IMR-90 (cell line): ENCODE data around the gene TRDMT1. TPM values are rescaled to one million over a fixed set of nuclear protein-coding genes. Genes with fewer than 3 reads are reported as not detected.
A peak's percentile ranks its signal among the peaks of the same experiment; 100 is the strongest.

ENCODE experiments used
- ATAC-seq: fragments of 200-7000 bp; cut with Tn5 transposase; 2 replicates; pipeline ENCODE4 v1.9.1; 2020; ENCODE audit warnings: low read depth, mild to moderate bottlenecking, moderate library complexity
- BruUV-seq: library from RNA; stranded (reverse); fragments of 400-500 nt; replicated peaks from 2 replicates; lab custom pipeline; 2021; lab: Mats Ljungman, UMichigan
- CTCF ChIA-PET: fragments of 300-600 bp; formaldehyde crosslinking; extraction: SDS; loops from one replicate; lab custom pipeline; 2021; ENCODE audit warnings: antibody characterized with exemption; lab: Yijun Ruan, JAX
- POLR2A ChIA-PET: fragments of 300-600 bp; sonication (Branson Sonifier 250); formaldehyde crosslinking; loops from one replicate; lab custom pipeline; 2022; ENCODE audit warnings: antibody characterized with exemption; ENCODE audit not compliant: unreplicated experiment; lab: Charles Lee
- DNase-seq: peaks from one replicate; pipeline ENCODE4 v3.0.0; 2013
- H2AFZ ChIP-seq: replicated peaks from 2 replicates; pipeline ENCODE3; 2013; ENCODE audit warnings: low read length, mild to moderate bottlenecking; ENCODE audit not compliant: poor library complexity
- H2AK5ac ChIP-seq: 2 replicates; pipeline ENCODE4 v1.6.1; 2013; ENCODE audit warnings: low read depth, low read length, inconsistent platforms
- H2AK9ac ChIP-seq: replicated peaks from 2 replicates; pipeline ENCODE3; 2013; ENCODE audit warnings: mild to moderate bottlenecking, low read depth, low read length, moderate library complexity; ENCODE audit not compliant: poor library complexity
- H2BK120ac ChIP-seq: 2 replicates; pipeline ENCODE4 v1.6.1; 2013; ENCODE audit warnings: low read depth, low read length, inconsistent platforms
- H2BK15ac ChIP-seq: 3 replicates; pipeline ENCODE4 v1.6.1; 2013; ENCODE audit warnings: low read depth, low read length, inconsistent platforms
- H2BK20ac ChIP-seq: 2 replicates; pipeline ENCODE4 v1.6.1; 2013; ENCODE audit warnings: low read depth, mild to moderate bottlenecking, inconsistent platforms, low read length, moderate library complexity
- H2BK5ac ChIP-seq: 2 replicates; pipeline ENCODE4 v1.6.1; 2013; ENCODE audit warnings: mild to moderate bottlenecking, low read depth, low read length, inconsistent platforms; ENCODE audit not compliant: poor library complexity, severe bottlenecking
- H3K14ac ChIP-seq: replicated peaks from 2 replicates; pipeline ENCODE4 v1.6.1; 2013; ENCODE audit warnings: low read depth, low read length, inconsistent platforms
- H3K18ac ChIP-seq: 2 replicates; pipeline ENCODE4 v1.6.1; 2013; ENCODE audit warnings: low read depth, low read length, control low read depth
- H3K23ac ChIP-seq: 2 replicates; pipeline ENCODE4 v1.6.1; 2013; ENCODE audit warnings: low read depth, low read length, inconsistent platforms
- H3K27ac ChIP-seq: 2 replicates; pipeline ENCODE4 v1.5.1; 2013; ENCODE audit warnings: mild to moderate bottlenecking, control low read depth, low read length; ENCODE audit not compliant: insufficient read depth
- H3K27me3 ChIP-seq: 2 replicates; pipeline ENCODE4 v1.6.1; 2013; ENCODE audit warnings: low read length; ENCODE audit not compliant: control insufficient read depth, insufficient read depth
- H3K36me3 ChIP-seq: 2 replicates; pipeline ENCODE4 v1.6.1; 2013; ENCODE audit warnings: low read length, mixed read lengths; ENCODE audit not compliant: control insufficient read depth, insufficient read depth
- H3K4ac ChIP-seq: 2 replicates; pipeline ENCODE4 v1.6.1; 2013; ENCODE audit warnings: low read depth, low read length, inconsistent platforms
- H3K4me1 ChIP-seq: 2 replicates; pipeline ENCODE4 v1.6.1; 2013; ENCODE audit warnings: low read length, mixed read lengths; ENCODE audit not compliant: control insufficient read depth, insufficient read depth
- H3K4me2 ChIP-seq: 2 replicates; pipeline ENCODE4 v1.6.1; 2013; ENCODE audit warnings: low read depth, mild to moderate bottlenecking, control low read depth, low read length, moderate library complexity
- H3K4me3 ChIP-seq: 2 replicates; pipeline ENCODE4 v1.5.1; 2013; ENCODE audit warnings: low read depth, mild to moderate bottlenecking, control low read depth, low read length, moderate library complexity; ENCODE audit not compliant: insufficient read depth
- H3K56ac ChIP-seq: 2 replicates; pipeline ENCODE4 v1.6.1; 2013; ENCODE audit warnings: low read length, inconsistent platforms; ENCODE audit not compliant: insufficient read depth; ENCODE audit errors: extremely low read depth
- H3K79me1 ChIP-seq, 2 experiments: 2 replicates each; pipeline ENCODE4 v1.6.1; 2013; ENCODE audit warnings: low read length in 2 of 2, inconsistent platforms in 1 of 2, low read depth in 1 of 2
- H3K9ac ChIP-seq: 2 replicates; pipeline ENCODE4 v1.6.1; 2013; ENCODE audit warnings: low read depth, low read length, control low read depth
- H3K9me1 ChIP-seq: 2 replicates; pipeline ENCODE4 v1.6.1; 2013; ENCODE audit warnings: low read length, inconsistent platforms; ENCODE audit not compliant: insufficient read depth
- H3K9me3 ChIP-seq: 2 replicates; pipeline ENCODE4 v1.6.1; 2013; ENCODE audit warnings: low read length; ENCODE audit not compliant: control insufficient read depth, insufficient read depth
- H4K20me1 ChIP-seq: 2 replicates; pipeline ENCODE4 v1.6.1; 2013; ENCODE audit warnings: low read length, inconsistent platforms; ENCODE audit not compliant: insufficient read depth
- H4K5ac ChIP-seq: 2 replicates; pipeline ENCODE4 v1.6.1; 2013; ENCODE audit warnings: mild to moderate bottlenecking, low read depth, low read length, control low read depth
- H4K8ac ChIP-seq, 2 experiments: 2 replicates each; pipeline ENCODE4 v1.6.1; 2013; ENCODE audit warnings: low read depth in 2 of 2, low read length in 2 of 2, control low read depth in 1 of 2, inconsistent platforms in 1 of 2
- H4K91ac ChIP-seq: 2 replicates; pipeline ENCODE4 v1.6.1; 2013; ENCODE audit warnings: low read depth, low read length, inconsistent platforms; ENCODE audit not compliant: insufficient read depth
- CEBPB ChIP-seq: IDR thresholded peaks from 2 replicates; pipeline ENCODE4 v1.6.1; 2012; ENCODE audit warnings: low read depth, low read length, improper control_type of control experiment
- SMC3 ChIP-seq: fragments of 150-350 bp; IDR thresholded peaks from 2 replicates; pipeline ENCODE4 v1.6.1; 2016; ENCODE audit warnings: low read depth, mild to moderate bottlenecking, antibody characterized with exemption, low read length, moderate library complexity
- WGBS, 2 experiments: methylation state at CpG; one replicate each; pipeline versions ENCODE4 v1.1.5 to v1.1.7; 2013; ENCODE audit warnings: missing lambda C conversion rate in 2 of 2; ENCODE audit not compliant: insufficient read length in 1 of 2; ENCODE audit errors: extremely low coverage in 2 of 2; 5-methylcytosine and 5-hydroxymethylcytosine counted together
- dilution Hi-C: fragments of 300-500 bp; cut with HindIII; formaldehyde crosslinking; loops from one replicate; pipeline ENCODE4 v1.14.3; 2018; ENCODE audit warnings: low sequenced_read_pairs; ENCODE audit not compliant: unreplicated experiment
- in situ Hi-C: fragments of 300-500 bp; cut with MboI; formaldehyde crosslinking; loops from 3 replicates; pipeline ENCODE4 v1.14.3; 2019; ENCODE audit warnings: low sequenced_read_pairs, inconsistent platforms, mixed read lengths
- intact Hi-C: fragments of 100-400 bp; cut with micrococcal nuclease; formaldehyde crosslinking; loops from 2 replicates; pipeline ENCODE4 v1.10.0; 2022
- polyA plus RNA-seq, 3 experiments: library from polyadenylated mRNA; depleted of rRNA; stranded (reverse); fragments of >200 nt; gene quantifications; 2 replicates each; pipeline ENCODE4 v1.2.3, GENCODE V29; 2012; ENCODE audit warnings: low replicate concordance in 1 of 3
- total RNA-seq: library from RNA; depleted of rRNA; stranded (reverse); fragments of >200 nt; gene quantifications from 2 replicates; pipeline ENCODE4 v1.2.3, GENCODE V29; 2012

TRDMT1 gene
- total and polyA plus RNA-seq, 2 of the 4 experiments (the other 2 are of a cell fraction), result 2.1 to 4.7 TPM

DNA sequence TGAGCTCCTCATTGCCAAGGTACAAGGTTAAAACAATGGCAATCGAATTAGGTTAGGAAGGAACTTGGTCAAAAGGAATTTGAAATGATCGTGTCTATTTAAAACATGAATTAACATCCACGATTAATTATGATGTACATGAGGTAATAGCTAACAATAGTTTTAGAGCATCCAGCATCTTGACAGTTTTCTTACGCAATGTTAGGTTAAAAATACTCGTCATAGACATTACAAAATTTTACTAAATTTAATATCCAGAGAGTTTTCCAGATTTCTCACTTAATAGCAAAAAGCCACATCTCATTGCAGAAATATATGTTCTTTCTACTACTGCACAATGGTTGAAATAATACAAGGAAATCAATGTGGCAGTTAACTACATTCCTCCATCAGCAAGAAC lies 94.5 kb downstream of the TRDMT1 start:
- intact Hi-C loops (no loop called here), in situ Hi-C loops (no loop called here), dilution Hi-C loops (no loop called here)
- no peaks in the 10 kb centered on the region for H3K9me3 ChIP-seq
- TF ChIP-seq SMC3 (no peak), CEBPB (peak; percentile 74)
- H4K5ac ChIP-seq, result no peak overlapping the region
- no peak overlapping the region for H2BK120ac ChIP-seq
- no peaks in the 10 kb centered on the region for H3K9me1 ChIP-seq
- H3K4me2 ChIP-seq, result no peak overlapping the region
- H2AK5ac ChIP-seq, result no peak overlapping the region
- no peak overlapping the region for H3K9ac ChIP-seq
- ATAC-seq (no peak), DNase-seq (no peak)
- BruUV-seq, result no TSS peak
- no peaks in the 10 kb centered on the region for H3K27me3 ChIP-seq
- H2BK5ac ChIP-seq, result no peak overlapping the region
- CTCF ChIA-PET, result no interaction called here
- POLR2A ChIA-PET, result no interaction called here
- no peak overlapping the region for H3K23ac ChIP-seq
- H3K27ac ChIP-seq, result no peak overlapping the region
- no peak overlapping the region for H2AFZ ChIP-seq
- H4K20me1 ChIP-seq, result no peaks in the 10 kb centered on the region
- no peak overlapping the region for H3K14ac ChIP-seq
- H2AK9ac ChIP-seq, result no peak overlapping the region
- no peak overlapping the region for H2BK15ac ChIP-seq
- H3K4me1 ChIP-seq, result peaks cover 2% of the 10 kb centered on the region; the same call in 1 of the 2 replicates
- H3K18ac ChIP-seq, result no peak overlapping the region
- H3K36me3 ChIP-seq, result no peaks in the 10 kb centered on the region
- no CpG with 5 or more reads among the region's 5 CpGs for WGBS, 2 experiments
- H3K56ac ChIP-seq, result no peak overlapping the region
- no peak overlapping the region for H4K91ac ChIP-seq
- no peak overlapping the region for H2BK20ac ChIP-seq
- H3K4me3 ChIP-seq, result no peak overlapping the region
- no peak overlapping the region for H4K8ac ChIP-seq
- H3K79me1 ChIP-seq, result no peaks in the 10 kb centered on the region
- H3K4ac ChIP-seq, result no peak overlapping the region
